Thoracic aorta (tissue), 2 donors: Measurements from ENCODE around the gene FSTL4. TPM values are rescaled to one million over a fixed set of nuclear protein-coding genes. Genes with fewer than 3 reads are reported as not detected.

Experiments used
- ATAC-seq: fragments of 150-250 bp; one replicate; pipeline ENCODE4 v1.8.0; 2017; ENCODE audit warnings: low read depth; ENCODE audit not compliant: insufficient number of reproducible peaks, low FRiP score
- DNase-seq: peaks from one replicate; pipeline ENCODE4 v3.0.0-alpha.2; 2020; ENCODE audit warnings: low spot score
- H3K27ac ChIP-seq, 2 donors: fragments of 200-600 bp; sonication (generic); 1 replicate in 1 of 2; 2 replicates in 1 of 2; pipeline ENCODE4 v1.5.1; 2016; ENCODE audit warnings: mild to moderate bottlenecking in 2 of 2, moderate library complexity in 2 of 2
- H3K27me3 ChIP-seq: fragments of 200-600 bp; sonication (generic); replicated peaks from 2 replicates; pipeline ENCODE4 v1.6.0; 2016; ENCODE audit warnings: mild to moderate bottlenecking; ENCODE audit not compliant: insufficient read depth
- H3K36me3 ChIP-seq: fragments of 200-600 bp; sonication (generic); one replicate; pipeline ENCODE4 v1.5.1; 2016
- H3K4me1 ChIP-seq, 2 donors: fragments of 200-600 bp; sonication (generic); 1 replicate in 1 of 2; 2 replicates in 1 of 2; pipeline versions ENCODE4 v1.5.1 to v1.6.0; 2016; ENCODE audit warnings: low read depth in 2 of 2, mild to moderate bottlenecking in 1 of 2; ENCODE audit not compliant: control insufficient read depth in 1 of 2
- H3K4me3 ChIP-seq: fragments of 200-600 bp; sonication (generic); 2 replicates; pipeline ENCODE4 v1.5.1; 2016; ENCODE audit warnings: mild to moderate bottlenecking
- H3K9me3 ChIP-seq: fragments of 200-600 bp; sonication (generic); 2 replicates; pipeline ENCODE4 v1.5.1; 2016
- CTCF ChIP-seq: fragments of 200-600 bp; sonication (generic); IDR thresholded peaks from one replicate; pipeline ENCODE4 v1.5.1; 2019; ENCODE audit warnings: antibody characterized with exemption
- total RNA-seq, 2 donors: library from RNA; depleted of rRNA; stranded (reverse); fragments of >200 nt; gene quantifications; one replicate each; pipeline versions ENCODE4 v1.1.0 to v1.2.3, GENCODE V29; 2016

Gene FSTL4
- total RNA-seq, 2 donors from 2014 or later = not detected

- H3K27me3 ChIP-seq = no peaks in the 10 kb centered on the region
- TF ChIP-seq CTCF = no peak
- no peak for ATAC-seq
- no peaks in the 10 kb centered on the region for H3K4me1 ChIP-seq
- no peaks in the 10 kb centered on the region for H3K36me3 ChIP-seq
- H3K27ac ChIP-seq = no peak overlapping the region
- H3K9me3 ChIP-seq = no peaks in the 10 kb centered on the region
- DNase-seq = no peak
- no peak overlapping the region for H3K4me3 ChIP-seq
These were observed 150.4 kb downstream of the FSTL4 start for GRCh38 chr5:133461796-133462516.

- no peak for DNase-seq
- Histone ChIP-seq H3K9me3 (no peaks in the 10 kb centered on the region), H3K4me1 (no peaks in the 10 kb centered on the region), H3K4me3 (no peak overlapping the region), H3K27me3 (no peaks in the 10 kb centered on the region), H3K27ac (no peak overlapping the region), H3K36me3 (no peaks in the 10 kb centered on the region)
- ATAC-seq = no peak
- TF ChIP-seq CTCF = no peak
These were observed 152.1 kb downstream of the FSTL4 start for GRCh38 chr5:133460172-133460758.

- Histone ChIP-seq H3K4me3 (no peak overlapping the region), H3K9me3 (no peaks in the 10 kb centered on the region), H3K4me1 (no peaks in the 10 kb centered on the region), H3K27ac (no peak overlapping the region), H3K36me3 (no peaks in the 10 kb centered on the region), H3K27me3 (no peaks in the 10 kb centered on the region)
- DNase-seq = no peak
- TF ChIP-seq CTCF = no peak
- ATAC-seq = no peak
These were observed 152.7 kb downstream of the FSTL4 start for GRCh38 chr5:133459474-133460160.

GRCh38 chr5:133458435-133458834, 153.9 kb downstream of the FSTL4 start:
- ATAC-seq (no peak), DNase-seq (no peak)
- Histone ChIP-seq H3K4me3 (no peak overlapping the region), H3K27me3 (no peaks in the 10 kb centered on the region), H3K9me3 (no peaks in the 10 kb centered on the region), H3K27ac (no peak overlapping the region), H3K36me3 (no peaks in the 10 kb centered on the region), H3K4me1 (no peaks in the 10 kb centered on the region)
- no peak for TF ChIP-seq CTCF
